ENCODE data around the gene MEG3.

- TF ChIP-seq POLR2A (IDR thresholded peaks at IDR 0.05; ENCODE audit: low read length) (no peak), GATA1 (IDR thresholded peaks at IDR 0.05; ENCODE audit: low read depth, low read length) (no peak)
Measured at GRCh38 chr14:100881211-100882025, 55.5 kb downstream of the MEG3 start.
